ENCODE measurements around the gene SSH3.

Gene SSH3

GRCh38 chr11:67295846-67296245 lies 7.5 kb upstream of the SSH3 start:
- Histone ChIP-seq H3K36me3 (ENCODE audit: control insufficient read depth, insufficient read depth, low read length) (peaks cover 25% of the 10 kb centered on the region), H3K27me3 (replicated peaks; ENCODE audit: control insufficient read depth, insufficient read depth, low read length) (no peaks in the 10 kb centered on the region), H3K4me3 (replicated peaks; ENCODE audit: low read depth, low read length) (no peak overlapping the region)
- no peak for TF ChIP-seq CTCF (IDR thresholded peaks at IDR 0.05; ENCODE audit: insufficient read depth, low read length, poor library complexity, severe bottlenecking)
- DNase-seq (ENCODE audit: extremely low read depth, insufficient read length) = no peak

- H3K27me3 ChIP-seq (replicated peaks; ENCODE audit: control insufficient read depth, insufficient read depth, low read length) = no peaks in the 10 kb centered on the region
- no peak for TF ChIP-seq CTCF (IDR thresholded peaks at IDR 0.05; ENCODE audit: insufficient read depth, low read length, poor library complexity, severe bottlenecking)
- H3K36me3 ChIP-seq (ENCODE audit: control insufficient read depth, insufficient read depth, low read length) = peaks cover 27% of the 10 kb centered on the region
- no peak overlapping the region for H3K4me3 ChIP-seq (replicated peaks; ENCODE audit: low read depth, low read length)
- DNase-seq (ENCODE audit: extremely low read depth, insufficient read length) = no peak
These were observed 4.5 kb upstream of the SSH3 start for GRCh38 chr11:67298786-67299185.

DNA sequence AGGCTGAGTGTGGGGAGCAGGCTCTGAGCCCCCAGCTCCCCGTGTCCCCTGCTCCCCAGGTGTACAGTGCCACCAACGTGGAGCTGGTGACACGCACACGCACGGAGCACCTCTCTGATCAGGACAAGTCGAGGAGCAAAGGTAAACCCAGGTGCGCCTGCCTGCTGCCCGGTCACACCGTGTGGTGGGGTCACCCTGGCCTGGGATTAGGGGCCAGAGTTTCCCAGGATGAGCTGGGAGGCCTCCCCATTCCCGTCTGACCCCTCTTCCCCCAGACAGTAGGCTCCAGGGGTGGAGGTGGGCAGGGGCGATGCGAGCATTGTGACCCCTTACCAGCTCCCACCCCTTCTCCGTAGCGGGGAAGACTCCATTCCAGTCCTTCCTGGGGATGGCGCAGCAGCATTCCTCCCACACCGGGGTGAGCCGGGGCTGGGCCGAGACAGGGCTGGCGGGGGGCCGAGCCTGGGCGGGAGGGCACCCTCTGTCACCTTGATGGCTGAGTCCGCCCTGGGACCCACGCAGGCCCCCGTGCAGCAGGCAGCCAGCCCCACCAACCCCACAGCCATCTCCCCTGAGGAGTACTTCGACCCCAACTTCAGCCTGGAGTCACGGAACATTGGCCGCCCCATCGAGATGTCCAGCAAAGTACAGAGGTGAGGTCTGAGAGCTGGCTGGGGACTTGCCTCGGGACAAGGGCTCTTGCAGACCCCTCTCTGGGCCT lies 3.7 kb upstream of the SSH3 start:
- no peak for DNase-seq (ENCODE audit: extremely low read depth, insufficient read length)
- Histone ChIP-seq H3K36me3 (ENCODE audit: control insufficient read depth, insufficient read depth, low read length) (peaks cover 27% of the 10 kb centered on the region), H3K4me3 (replicated peaks; ENCODE audit: low read depth, low read length) (no peak overlapping the region), H3K27me3 (replicated peaks; ENCODE audit: control insufficient read depth, insufficient read depth, low read length) (no peaks in the 10 kb centered on the region)
- TF ChIP-seq CTCF (IDR thresholded peaks at IDR 0.05; ENCODE audit: insufficient read depth, low read length, poor library complexity, severe bottlenecking) = no peak

DNA sequence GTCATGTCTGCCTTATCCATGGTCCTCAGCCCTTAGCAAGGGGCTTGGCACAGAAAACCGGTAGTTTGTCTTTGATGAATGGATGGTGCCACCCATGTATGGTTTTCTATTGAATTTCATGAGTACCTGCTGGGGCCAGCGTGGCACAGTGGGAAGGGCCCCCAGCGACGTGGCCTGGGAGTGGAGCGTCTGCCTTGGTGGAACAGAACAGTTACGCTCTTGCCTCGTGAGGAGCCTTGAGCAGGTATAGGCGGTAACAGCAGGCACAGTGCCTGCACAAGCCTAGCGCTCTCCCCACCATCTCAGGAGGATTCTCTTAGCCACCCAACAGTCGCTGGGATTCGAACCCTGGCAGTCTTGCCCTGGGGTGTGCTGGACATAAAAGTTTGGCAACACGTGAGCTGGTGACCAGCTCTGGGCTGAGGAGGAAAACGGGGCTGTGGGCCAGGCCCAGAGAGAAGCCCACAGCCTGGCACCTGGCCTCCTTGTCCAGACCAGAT lies 3.0 kb upstream of the SSH3 start:
- Histone ChIP-seq H3K4me3 (replicated peaks; ENCODE audit: low read depth, low read length) (no peak overlapping the region), H3K27me3 (replicated peaks; ENCODE audit: control insufficient read depth, insufficient read depth, low read length) (no peaks in the 10 kb centered on the region), H3K36me3 (ENCODE audit: control insufficient read depth, insufficient read depth, low read length) (peaks cover 27% of the 10 kb centered on the region)
- DNase-seq (ENCODE audit: extremely low read depth, insufficient read length) = no peak
- TF ChIP-seq CTCF (IDR thresholded peaks at IDR 0.05; ENCODE audit: insufficient read depth, low read length, poor library complexity, severe bottlenecking) = no peak

GRCh38 chr11:67300756-67301312 lies 2.5 kb upstream of the SSH3 start:
- no peak for TF ChIP-seq CTCF (IDR thresholded peaks at IDR 0.05; ENCODE audit: insufficient read depth, low read length, poor library complexity, severe bottlenecking)
- no peaks in the 10 kb centered on the region for H3K27me3 ChIP-seq (replicated peaks; ENCODE audit: control insufficient read depth, insufficient read depth, low read length)
- H3K36me3 ChIP-seq (ENCODE audit: control insufficient read depth, insufficient read depth, low read length) = peaks cover 27% of the 10 kb centered on the region

More at GRCh38 chr11:67300756-67301312, 2.5 kb upstream of the SSH3 start:
- no peak overlapping the region for H3K4me3 ChIP-seq (replicated peaks; ENCODE audit: low read depth, low read length)
- no peak for DNase-seq (ENCODE audit: extremely low read depth, insufficient read length)
